HG03558 (cell line): ENCODE results near the gene STXBP1.

ENCODE experiments used
- ATAC-seq: cut with Tn5 transposase; IDR thresholded peaks from one replicate; pipeline ENCODE4 v1.9.1; 2021; ENCODE audit warnings: moderate number of reproducible peaks; ENCODE audit not compliant: unreplicated experiment; ENCODE audit errors: extremely low read depth

STXBP1 gene

DNA sequence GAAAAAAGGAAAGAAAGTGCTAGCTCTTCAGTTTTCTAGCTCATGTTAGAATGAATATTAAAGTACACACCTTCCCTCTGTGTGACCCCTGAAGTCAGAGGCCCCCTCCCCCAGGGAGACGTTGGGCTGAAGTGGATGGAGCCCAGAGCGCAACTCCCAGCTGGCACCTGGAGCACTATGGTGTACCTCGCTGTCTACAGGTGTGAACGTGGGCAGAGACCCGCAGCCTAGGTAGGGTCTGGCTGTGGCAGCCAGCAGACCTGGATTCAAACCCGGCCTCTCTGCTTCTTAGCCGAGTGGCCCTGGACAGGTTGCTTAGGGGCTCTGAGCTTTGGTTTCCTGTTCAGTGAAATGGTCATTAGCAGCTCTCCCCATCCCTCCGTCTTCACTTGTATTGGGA lies 116.7 kb downstream of the STXBP1 start:
- ATAC-seq: no peak

DNA sequence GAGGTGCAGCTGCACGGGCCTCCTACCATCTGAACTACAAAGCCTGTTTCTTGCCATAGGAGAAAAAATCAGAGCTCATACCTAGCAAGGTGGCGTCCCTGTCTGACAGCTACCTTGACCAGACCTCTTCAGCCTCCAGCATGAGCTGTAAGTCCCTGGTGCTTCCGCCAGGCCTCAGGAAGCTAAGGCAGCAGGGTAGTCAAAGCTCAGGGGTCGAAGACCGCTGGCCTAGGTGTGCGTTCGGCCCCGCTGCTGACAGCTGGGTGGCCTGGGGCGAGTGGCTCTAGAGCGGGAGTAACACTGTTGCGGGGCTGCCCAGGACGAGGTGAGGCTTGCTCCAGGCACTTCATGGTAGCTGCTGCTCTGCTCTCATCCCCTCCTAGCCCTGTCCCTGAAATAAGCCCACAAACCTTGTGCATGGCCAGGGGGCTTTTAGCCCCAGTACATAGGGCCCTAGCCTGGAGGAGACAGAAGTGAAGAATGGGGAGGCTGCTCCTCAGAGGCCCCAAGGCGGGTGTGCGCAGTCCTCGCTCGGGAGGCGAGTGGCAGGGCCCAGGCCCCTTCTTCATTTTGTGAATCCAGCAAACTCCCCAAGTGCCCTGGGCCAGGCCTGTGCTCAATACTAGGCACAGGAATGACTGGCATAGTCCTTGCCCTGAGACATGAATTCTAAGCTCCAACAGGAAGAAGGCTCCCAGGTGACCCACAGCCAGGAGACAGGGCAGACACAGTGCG lies 117.6 kb downstream of the STXBP1 start:
- ATAC-seq: no peak

DNA sequence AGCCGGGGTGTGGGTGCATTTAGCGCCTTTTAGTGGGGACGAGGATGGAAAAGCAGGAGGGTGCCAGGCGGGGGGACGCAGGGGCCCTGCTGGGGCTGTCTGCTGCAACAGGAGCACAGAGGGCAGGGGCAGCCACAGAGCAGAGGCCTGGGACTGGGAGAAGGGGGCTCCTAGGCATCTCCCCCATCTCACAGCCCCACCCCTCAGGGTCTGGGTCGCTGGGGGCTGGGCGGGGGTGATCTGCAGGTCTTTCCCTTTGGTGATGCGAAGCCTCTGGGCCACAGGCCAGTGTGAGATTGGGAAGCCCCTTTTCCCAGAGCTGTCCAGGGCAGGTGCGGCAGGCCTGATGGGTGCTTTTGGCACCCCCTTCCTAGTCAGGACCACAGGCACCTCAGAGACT lies 118.2 kb downstream of the STXBP1 start:
- no peak for ATAC-seq

DNA sequence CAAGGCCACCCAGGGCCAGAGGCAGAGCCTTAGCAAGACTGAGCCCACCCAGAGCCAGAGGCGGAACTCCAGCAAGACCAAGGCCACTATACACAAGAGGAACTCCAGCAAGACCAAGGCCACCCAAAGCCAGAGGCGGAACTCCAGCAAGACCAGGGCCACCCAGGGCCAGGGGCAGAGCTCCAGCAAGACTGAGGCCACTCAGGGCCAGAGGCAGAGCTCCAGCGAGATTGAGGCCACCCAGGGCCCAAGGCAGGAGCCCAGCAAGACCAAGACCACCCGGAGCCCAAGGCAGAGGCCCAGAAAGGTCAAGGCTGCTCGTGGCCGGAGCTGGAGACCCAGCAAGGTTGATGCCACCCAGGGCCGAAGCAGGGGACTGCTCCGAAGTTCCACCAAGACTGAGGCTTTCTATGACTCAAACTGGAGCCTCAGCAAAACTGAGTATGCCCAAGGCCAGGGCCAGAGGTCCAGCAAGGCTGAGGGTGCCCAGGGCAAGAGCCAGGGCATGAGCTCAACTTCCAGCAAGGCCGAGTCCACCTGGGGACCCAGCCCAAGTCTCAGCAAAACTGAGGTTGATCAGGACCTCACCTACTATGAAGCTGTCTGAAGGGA lies 118.8 kb downstream of the STXBP1 start:
- no peak for ATAC-seq

DNA sequence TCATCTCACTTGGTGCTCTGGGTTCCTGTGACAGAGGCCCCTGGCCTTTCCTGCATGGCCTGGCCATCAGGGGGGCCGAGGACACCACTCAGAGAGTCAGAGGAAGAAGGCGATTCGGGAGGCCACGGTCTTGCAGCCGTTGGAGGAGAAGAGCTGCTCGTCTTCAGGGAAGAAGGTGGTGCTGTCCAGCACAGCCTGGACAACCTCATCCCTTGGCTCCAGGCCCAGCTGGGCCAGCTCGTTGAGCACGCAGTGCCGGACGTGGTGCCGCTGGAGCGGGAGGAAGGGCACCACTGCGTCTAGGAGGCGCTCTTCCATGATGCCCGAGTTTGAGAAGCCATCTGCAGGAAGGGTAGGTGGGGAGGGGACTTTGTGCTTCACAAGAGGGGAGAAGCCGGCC lies 119.9 kb downstream of the STXBP1 start:
- ATAC-seq: no peak

DNA sequence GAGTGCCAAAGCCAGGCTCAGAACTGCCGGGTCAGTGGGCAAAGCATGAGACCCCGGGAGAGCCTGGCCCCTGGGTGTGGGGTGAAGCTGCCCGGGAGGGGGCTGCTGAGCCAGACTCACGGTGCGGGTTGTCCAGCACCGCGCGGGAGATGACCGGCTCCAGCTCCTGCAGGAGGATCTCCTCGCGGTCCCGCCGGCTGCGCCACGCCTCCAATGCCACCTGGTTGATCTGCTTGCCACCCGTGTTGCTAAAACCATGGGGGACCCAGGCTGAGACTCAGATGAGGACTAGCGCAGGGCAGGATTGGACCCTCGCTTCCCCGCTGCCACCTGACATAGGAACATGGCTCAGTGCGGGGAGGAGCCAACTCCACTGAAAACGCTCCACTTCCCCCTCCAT lies 120.4 kb downstream of the STXBP1 start:
- no peak for ATAC-seq

DNA sequence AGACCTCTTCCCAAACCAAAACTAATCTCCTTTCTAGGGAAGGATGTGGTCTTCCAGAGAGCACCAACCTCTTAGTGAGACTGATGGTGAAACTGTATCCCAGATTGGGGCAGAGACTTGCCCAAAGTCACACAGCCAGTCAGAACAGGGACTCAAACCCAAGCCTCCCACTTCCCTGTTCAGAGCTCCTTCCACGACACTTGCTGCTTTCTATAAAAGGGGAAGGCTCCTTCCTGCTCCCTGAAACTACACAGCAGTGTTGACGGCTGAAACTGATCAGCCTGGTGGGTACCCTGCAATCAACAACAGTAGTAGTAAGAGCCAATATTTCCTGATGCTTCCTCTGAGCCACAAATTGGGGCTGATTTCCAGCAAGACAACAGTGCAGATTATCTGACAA lies 121.5 kb downstream of the STXBP1 start:
- no peak for ATAC-seq

DNA sequence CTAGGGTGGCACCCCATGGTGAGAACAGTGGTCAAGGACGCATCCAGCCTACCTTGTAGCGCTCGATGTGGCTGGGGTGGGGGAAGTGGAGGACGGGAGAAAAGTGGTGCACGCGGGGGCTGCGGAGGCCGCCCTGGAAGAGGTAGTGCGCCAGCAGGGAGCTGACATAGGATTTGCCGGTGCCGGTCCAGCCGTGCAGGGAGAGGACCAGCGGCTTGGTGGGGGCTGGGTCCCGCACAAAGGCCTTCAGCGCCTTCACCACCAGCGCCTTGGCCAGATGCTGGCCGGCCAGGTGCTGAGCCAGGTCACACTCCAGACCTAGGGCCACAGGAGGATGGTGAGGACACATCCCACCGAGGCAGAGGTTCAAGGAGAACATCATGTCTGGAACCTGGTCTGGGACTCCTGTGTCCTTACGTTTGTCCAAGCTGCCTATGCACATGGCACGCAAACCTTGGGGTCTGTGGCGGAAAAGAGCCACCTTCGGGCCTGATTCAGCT lies 122.2 kb downstream of the STXBP1 start:
- ATAC-seq: no peak

DNA sequence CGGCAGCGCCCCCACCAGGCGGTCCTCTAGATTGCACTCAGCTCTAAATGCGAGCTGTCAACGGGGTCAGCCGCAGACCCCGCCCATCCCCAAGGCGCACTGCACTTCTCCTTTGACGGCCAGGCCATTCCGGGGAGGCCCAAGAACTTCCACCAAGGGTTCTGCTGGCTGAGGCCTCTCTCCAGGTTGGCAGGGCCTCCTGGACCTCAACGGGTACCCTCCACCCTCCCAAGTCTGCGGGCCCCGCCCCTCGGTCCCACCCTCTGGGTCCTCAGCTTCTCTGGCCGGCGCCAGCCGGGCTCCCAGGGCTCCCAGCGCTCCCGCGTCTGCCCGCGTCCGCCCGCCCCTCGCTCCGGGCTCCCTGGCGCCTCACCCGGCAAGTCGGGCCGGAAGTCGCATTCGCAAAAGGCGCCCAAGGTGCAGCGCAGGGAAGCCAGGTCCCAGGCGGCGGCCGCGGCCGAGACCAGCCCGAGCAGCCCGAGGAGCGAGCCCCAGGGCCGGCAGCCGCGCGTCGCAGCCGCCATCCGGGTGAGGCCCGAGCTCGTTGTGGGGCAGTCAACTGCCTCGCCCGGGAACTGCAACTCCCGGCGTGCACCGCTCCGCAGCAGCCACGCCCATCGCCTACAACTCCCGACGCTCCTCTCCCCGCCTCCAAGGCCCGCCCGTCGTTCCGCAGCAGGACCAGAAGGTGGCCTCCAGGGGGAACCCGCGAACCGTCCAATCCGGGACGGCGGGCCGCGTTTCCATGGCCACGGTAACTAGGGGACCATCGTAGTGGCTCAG lies 122.9 kb downstream of the STXBP1 start, which contains the start of gene TOR2A:
Gene TOR2A, minus strand, starts transcription at position 548 of the 783 bp plus-strand sequence. Its CDS starts 24 bp downstream, at position 524.
- ATAC-seq: peak; percentile 50

DNA sequence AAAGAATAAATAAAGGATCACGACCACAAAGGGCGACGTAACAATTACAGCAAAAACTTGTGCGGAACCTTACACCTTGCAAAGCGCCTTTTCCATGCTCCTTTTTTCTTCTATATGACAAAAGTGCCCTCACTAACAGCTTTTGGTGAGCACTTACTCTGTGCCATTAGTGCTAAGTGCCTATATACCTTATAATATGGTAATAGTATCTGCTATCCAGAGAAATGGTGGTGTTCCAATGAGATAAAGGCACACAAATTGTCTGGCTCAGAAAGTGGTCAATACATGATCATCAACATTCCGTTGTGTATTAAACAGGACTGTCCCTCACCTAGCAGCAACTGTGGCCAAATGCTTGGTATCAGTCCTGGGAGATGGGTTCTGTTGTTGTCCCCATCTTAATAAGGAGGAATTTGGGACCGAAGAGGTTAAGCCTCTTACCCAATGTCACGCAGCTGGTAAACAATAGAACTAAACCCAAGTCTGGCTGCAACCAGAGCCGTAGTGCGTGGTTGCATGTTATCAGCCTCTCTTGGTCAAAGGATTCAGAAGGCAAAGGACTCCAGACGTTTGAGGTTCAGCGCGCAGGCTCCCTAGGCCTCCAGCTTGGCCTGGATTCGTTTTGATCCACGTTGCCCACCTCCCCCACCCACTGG lies 123.6 kb downstream of the STXBP1 start:
- no peak for ATAC-seq

DNA sequence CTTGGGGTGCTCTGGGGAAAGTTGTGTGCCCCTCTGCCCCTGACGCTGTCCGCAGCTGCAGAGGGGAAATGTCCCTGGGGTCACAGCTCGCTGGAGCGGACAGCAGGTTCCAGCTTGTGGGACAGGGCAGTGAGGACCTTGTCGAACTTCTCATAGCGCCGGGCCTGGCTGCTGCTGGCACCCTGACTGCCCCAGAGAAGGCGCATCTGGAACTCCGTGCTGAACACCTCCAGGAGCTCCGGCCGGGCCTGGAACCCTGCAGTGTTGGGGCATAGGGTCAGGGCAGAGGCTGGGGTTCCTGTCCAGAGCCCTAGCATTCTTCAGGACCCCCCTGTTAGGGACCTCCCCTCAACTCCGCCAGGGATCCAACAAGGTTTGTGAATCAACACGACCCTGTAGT lies 126.6 kb downstream of the STXBP1 start:
- no peak for ATAC-seq

DNA sequence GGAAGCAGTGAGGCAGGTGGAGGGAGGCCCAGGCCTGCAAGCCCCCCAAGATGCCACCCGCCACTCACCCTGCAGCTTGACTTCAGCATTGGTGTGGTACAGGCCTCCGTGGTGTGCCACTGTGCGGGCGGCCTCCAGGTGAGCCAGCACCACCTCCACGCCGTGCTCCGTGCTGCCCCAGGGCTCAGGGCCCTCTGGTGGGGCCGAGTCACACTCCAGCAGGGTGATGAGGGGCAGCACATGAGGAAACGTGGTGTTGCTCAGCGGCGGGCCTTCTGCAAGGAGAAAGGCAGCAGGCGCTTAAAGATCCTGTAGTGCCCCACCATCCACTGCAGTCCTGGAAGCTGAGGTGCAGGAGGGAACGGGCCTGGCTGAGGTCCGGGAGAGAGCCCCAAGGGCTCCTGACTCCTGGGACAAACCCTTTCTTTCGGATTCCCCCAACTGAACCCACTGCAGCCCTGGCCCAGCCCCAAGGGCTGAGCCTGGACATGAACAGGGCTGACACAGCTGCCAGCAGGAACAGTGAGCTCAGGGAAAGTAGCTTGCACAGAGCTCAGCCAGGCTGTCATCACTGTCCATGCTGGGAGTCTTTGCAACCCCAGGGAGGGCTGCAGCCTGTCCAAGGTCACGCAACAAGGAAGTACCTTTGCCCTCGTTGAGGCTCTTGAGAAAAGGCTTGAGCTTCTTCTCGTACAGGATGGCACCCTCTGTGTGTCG lies 127.7 kb downstream of the STXBP1 start:
- ATAC-seq: no peak

DNA sequence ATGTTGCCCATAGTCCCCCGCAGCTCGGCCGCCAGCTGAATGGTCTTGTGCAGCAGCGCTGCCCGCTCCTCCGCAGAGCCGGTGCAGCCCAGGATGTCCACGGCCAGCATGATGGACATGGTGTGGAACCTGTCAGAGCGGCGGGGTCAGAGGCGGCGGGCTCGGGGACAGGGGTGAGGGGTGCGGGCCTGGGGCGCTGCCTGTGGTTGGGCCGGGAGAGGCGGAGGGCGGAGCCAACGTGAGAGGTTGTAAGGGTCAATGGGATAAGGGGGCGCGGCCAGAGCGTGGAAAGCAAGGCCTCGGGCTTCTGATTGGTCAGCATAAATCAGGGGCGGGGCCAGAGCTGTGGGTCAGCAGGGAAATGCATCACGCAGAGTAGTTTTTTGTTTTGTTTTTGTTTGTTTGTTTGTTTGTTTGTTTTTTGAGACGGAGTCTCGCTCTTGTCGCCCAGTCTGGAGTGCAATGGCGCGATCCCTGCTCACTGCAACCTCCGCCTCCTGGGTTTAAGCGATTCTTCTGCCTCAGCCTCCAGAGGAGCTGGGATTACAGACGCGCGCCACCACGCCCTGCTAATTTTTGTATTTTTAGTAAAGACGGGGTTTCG lies 129.9 kb downstream of the STXBP1 start:
- ATAC-seq: no peak
